Measurements from ENCODE around the gene TAF4B. TPM values are rescaled to one million over a fixed set of nuclear protein-coding genes. Genes with fewer than 3 reads are reported as not detected.

The TAF4B gene
- total RNA-seq, 1 experiment from 2014 or later: 8.3 TPM

DNA sequence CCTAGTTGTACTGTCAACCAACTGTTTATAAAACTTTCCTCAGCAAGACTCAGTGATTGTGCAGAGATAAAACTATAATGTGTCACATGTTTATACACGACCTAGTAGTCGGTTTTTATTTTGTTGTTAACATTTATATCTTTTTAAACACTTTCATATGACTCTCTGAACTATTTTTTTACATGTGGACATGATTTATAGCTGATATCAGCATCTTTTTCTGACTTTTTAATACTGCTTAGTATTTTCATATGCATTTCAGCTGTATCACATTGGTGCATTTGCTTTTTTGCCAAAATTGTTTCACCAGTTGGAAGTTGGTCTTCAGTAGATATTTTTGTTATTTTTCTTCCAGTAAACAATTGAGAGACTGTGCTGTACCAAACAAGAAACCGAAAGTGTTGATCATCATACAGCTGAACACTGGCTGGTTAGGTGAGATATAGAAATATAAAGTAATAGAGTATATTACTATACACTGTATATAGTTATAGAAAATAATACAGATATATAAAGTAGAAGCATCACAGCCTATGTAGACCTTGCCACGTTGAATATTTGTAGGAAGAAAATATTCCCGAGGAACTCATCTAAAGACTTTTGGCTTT lies 167.9 kb downstream of the TAF4B start:
- no peaks in the 10 kb centered on the region for H3K36me3 ChIP-seq (ENCODE audit: low read depth, low read length)
- H2AFZ ChIP-seq (ENCODE audit: low read length): no peak overlapping the region
- intact Hi-C loops (cut with micrococcal nuclease): no loop called here
- DNase-seq (no peak), ATAC-seq (no peak)
- no peak overlapping the region for H3K27ac ChIP-seq (ENCODE audit: low read length)
- no peaks in the 10 kb centered on the region for H3F3A ChIP-seq (ENCODE audit: low read length, unreplicated experiment)
- H3K9me3 ChIP-seq (ENCODE audit: low read length): no peaks in the 10 kb centered on the region
- no peaks in the 10 kb centered on the region for H3K27me3 ChIP-seq (ENCODE audit: low read length)
- no peaks in the 10 kb centered on the region for H3K9me2 ChIP-seq (replicated peaks; ENCODE audit: low read length)
- no peaks in the 10 kb centered on the region for H3K79me2 ChIP-seq (ENCODE audit: low read length)
- BruUV-seq (replicated peaks): no TSS peak
- ChIA-PET CTCF (no interaction called here), POLR2A (ENCODE audit: unreplicated experiment) (interaction anchor here (0.6 kb wide), 1 partner anchor 135 kb away, joined by 6 read pairs; no protein-coding TSS in a partner anchor)
- H3K4me3 ChIP-seq (ENCODE audit: low read length): no peak overlapping the region
- H3K4me2 ChIP-seq (ENCODE audit: low read length): no peak overlapping the region
- no peaks in the 10 kb centered on the region for H3K4me1 ChIP-seq (ENCODE audit: insufficient read depth, low read length)
- TF ChIP-seq EZH2phosphoT487 (IDR thresholded peaks at IDR 0.05; ENCODE audit: borderline replicate concordance, low read length) (no peak), EZH2 (IDR thresholded peaks at IDR 0.05; ENCODE audit: low read length, unreplicated experiment) (no peak)
- TF ChIP-seq, protein P1, sequence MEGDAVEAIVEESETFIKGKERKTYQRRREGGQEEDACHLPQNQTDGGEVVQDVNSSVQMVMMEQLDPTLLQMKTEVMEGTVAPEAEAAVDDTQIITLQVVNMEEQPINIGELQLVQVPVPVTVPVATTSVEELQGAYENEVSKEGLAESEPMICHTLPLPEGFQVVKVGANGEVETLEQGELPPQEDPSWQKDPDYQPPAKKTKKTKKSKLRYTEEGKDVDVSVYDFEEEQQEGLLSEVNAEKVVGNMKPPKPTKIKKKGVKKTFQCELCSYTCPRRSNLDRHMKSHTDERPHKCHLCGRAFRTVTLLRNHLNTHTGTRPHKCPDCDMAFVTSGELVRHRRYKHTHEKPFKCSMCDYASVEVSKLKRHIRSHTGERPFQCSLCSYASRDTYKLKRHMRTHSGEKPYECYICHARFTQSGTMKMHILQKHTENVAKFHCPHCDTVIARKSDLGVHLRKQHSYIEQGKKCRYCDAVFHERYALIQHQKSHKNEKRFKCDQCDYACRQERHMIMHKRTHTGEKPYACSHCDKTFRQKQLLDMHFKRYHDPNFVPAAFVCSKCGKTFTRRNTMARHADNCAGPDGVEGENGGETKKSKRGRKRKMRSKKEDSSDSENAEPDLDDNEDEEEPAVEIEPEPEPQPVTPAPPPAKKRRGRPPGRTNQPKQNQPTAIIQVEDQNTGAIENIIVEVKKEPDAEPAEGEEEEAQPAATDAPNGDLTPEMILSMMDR (conservative IDR thresholded peaks at IDR 0.05; ENCODE audit: low read depth, low read length): no peak
- no peak overlapping the region for H3K9ac ChIP-seq (ENCODE audit: low read length)
- H4K20me1 ChIP-seq (ENCODE audit: low read length): no peaks in the 10 kb centered on the region

- TF ChIP-seq EZH2phosphoT487 (IDR thresholded peaks at IDR 0.05; ENCODE audit: borderline replicate concordance, low read length): no peak
- TF ChIP-seq EZH2 (IDR thresholded peaks at IDR 0.05; ENCODE audit: low read length, unreplicated experiment): no peak
- TF ChIP-seq, protein P1 (conservative IDR thresholded peaks at IDR 0.05; ENCODE audit: low read depth, low read length): no peak
- ATAC-seq (no peak), DNase-seq (no peak)
- ChIA-PET CTCF (no interaction called here), POLR2A (ENCODE audit: unreplicated experiment) (no interaction called here)
- Histone ChIP-seq H3K9ac (ENCODE audit: low read length) (no peak overlapping the region), H3K27me3 (ENCODE audit: low read length) (no peaks in the 10 kb centered on the region), H3K4me1 (ENCODE audit: insufficient read depth, low read length) (no peaks in the 10 kb centered on the region), H3K9me2 (replicated peaks; ENCODE audit: low read length) (no peaks in the 10 kb centered on the region), H3F3A (ENCODE audit: low read length, unreplicated experiment) (no peaks in the 10 kb centered on the region), H3K4me2 (ENCODE audit: low read length) (no peak overlapping the region), H3K36me3 (ENCODE audit: low read depth, low read length) (no peaks in the 10 kb centered on the region), H3K27ac (ENCODE audit: low read length) (no peak overlapping the region), H2AFZ (ENCODE audit: low read length) (no peak overlapping the region), H3K9me3 (ENCODE audit: low read length) (no peaks in the 10 kb centered on the region), H3K79me2 (ENCODE audit: low read length) (no peaks in the 10 kb centered on the region), H3K4me3 (ENCODE audit: low read length) (no peak overlapping the region), H4K20me1 (ENCODE audit: low read length) (no peaks in the 10 kb centered on the region)
- intact Hi-C loops (cut with micrococcal nuclease): no loop called here
- no TSS peak for BruUV-seq (replicated peaks)
Measured at GRCh38 chr18:26397019-26397418, 170.8 kb downstream of the TAF4B start.

- TF ChIP-seq, protein P1 (conservative IDR thresholded peaks at IDR 0.05; ENCODE audit: low read depth, low read length): no peak
- TF ChIP-seq EZH2phosphoT487 (IDR thresholded peaks at IDR 0.05; ENCODE audit: borderline replicate concordance, low read length): no peak
- no peak for TF ChIP-seq EZH2 (IDR thresholded peaks at IDR 0.05; ENCODE audit: low read length, unreplicated experiment)
- ATAC-seq (no peak), DNase-seq (no peak)
- Histone ChIP-seq H3K36me3 (ENCODE audit: low read depth, low read length) (no peaks in the 10 kb centered on the region), H3K27me3 (ENCODE audit: low read length) (no peaks in the 10 kb centered on the region), H4K20me1 (ENCODE audit: low read length) (no peaks in the 10 kb centered on the region), H2AFZ (ENCODE audit: low read length) (no peak overlapping the region), H3F3A (ENCODE audit: low read length, unreplicated experiment) (no peaks in the 10 kb centered on the region), H3K9ac (ENCODE audit: low read length) (no peak overlapping the region), H3K9me3 (ENCODE audit: low read length) (no peaks in the 10 kb centered on the region), H3K4me1 (ENCODE audit: insufficient read depth, low read length) (no peaks in the 10 kb centered on the region), H3K27ac (ENCODE audit: low read length) (no peak overlapping the region), H3K4me3 (ENCODE audit: low read length) (no peak overlapping the region), H3K9me2 (replicated peaks; ENCODE audit: low read length) (no peaks in the 10 kb centered on the region), H3K79me2 (ENCODE audit: low read length) (no peaks in the 10 kb centered on the region), H3K4me2 (ENCODE audit: low read length) (no peak overlapping the region)
- ChIA-PET POLR2A (ENCODE audit: unreplicated experiment) (no interaction called here), CTCF (no interaction called here)
- BruUV-seq (replicated peaks): no TSS peak
- intact Hi-C loops (cut with micrococcal nuclease): loop anchor here (10.0 kb wide), 1 partner anchor 211 kb away; no protein-coding TSS in a partner anchor
Measured at GRCh38 chr18:26403491-26403890, 177.2 kb downstream of the TAF4B start.

Measured in PC-3 (cell line).